ENCODE measurements around the gene TNNI3K.

Gene TNNI3K

GRCh38 chr1:74502858-74503257 is 267.7 kb downstream of the TNNI3K start:
- no peak for DNase-seq (ENCODE audit: low read depth)

DNA sequence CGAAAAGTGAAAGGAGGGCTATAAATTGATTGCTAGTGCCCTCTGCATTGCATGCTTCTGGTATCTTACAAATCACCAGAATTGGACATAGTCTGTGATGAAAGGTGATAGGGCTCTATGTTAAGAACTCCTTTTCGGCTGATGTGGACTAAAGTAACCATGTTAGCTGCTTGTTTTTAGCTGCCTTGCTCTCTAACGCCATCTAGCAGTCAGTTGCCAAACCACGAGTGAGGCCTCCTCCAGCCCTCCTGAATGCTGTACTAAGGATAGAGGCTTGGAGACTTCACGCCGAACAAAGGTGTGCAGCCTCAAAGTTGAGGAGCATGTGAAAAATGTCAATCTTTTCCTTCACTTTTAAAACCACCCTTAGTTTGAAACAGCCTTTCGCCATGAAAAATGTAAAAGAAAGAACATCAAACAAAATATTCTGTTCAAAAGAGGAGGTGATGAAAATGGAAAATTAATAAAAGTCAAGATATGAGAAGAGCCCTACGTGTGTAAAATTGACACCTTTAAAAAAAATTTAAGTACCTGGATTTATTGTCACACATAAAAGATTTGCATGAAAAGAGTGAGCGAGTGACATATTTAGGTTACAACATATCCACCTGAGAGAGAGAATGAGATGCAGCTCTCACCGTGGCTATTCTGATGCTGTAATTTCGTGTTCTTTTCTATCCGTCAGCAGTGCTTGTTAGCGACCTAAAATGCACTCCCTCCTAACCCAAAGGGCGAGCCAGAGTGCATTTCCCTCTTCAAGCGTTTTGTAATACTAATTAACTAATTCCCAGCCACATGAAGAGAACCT is 269.1 kb downstream of the TNNI3K start:
- peak; percentile 20 for DNase-seq (ENCODE audit: low read depth)

- DNase-seq (ENCODE audit: low read depth): no peak
These were observed 269.8 kb downstream of the TNNI3K start for GRCh38 chr1:74504933-74505512.

- DNase-seq (ENCODE audit: low read depth): no peak
These were observed 270.9 kb downstream of the TNNI3K start for GRCh38 chr1:74505928-74506710.

GRCh38 chr1:74508449-74508848 is 273.3 kb downstream of the TNNI3K start:
- no peak for DNase-seq (ENCODE audit: low read depth)

DNA sequence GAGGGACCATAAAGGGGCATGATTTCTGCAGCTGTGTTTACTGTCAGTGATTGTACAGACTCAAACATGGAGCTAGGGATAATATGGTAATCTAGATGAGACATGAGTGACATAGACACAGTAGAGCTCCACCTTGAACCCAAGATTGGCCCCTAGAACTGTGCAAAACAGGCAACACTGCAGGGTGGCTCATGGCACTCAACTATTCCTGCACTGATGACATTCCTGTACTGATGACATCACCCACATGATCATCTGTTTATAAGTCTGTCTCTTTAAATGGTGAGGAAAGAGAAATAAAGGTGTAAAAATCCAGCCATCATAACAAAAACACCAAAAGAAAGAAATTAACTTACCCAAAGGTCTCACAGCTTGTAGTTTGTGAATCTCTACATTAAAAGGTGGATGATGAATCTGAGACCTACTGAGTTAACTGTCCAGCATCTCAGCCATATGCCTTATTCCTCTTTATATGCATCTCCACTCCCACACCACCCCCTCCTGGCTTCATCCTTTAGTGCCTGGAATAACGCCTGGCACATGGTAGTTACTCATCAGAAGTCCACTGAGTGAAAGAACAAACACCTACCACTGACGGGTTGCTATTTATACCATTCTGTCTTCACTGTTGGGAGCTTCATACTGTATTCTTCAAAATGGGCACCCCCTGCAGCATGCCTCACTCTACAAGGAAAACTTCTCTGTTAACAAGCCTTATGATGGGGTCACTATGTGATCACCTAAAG is 277.2 kb downstream of the TNNI3K start, which contains the start of gene LRRC53:
Gene LRRC53 (minus strand): TSS at position 442 of the 746 bp plus-strand sequence. CDS start 29,262 bp downstream, outside the sequence.
- DNase-seq (ENCODE audit: low read depth): no peak

DNA sequence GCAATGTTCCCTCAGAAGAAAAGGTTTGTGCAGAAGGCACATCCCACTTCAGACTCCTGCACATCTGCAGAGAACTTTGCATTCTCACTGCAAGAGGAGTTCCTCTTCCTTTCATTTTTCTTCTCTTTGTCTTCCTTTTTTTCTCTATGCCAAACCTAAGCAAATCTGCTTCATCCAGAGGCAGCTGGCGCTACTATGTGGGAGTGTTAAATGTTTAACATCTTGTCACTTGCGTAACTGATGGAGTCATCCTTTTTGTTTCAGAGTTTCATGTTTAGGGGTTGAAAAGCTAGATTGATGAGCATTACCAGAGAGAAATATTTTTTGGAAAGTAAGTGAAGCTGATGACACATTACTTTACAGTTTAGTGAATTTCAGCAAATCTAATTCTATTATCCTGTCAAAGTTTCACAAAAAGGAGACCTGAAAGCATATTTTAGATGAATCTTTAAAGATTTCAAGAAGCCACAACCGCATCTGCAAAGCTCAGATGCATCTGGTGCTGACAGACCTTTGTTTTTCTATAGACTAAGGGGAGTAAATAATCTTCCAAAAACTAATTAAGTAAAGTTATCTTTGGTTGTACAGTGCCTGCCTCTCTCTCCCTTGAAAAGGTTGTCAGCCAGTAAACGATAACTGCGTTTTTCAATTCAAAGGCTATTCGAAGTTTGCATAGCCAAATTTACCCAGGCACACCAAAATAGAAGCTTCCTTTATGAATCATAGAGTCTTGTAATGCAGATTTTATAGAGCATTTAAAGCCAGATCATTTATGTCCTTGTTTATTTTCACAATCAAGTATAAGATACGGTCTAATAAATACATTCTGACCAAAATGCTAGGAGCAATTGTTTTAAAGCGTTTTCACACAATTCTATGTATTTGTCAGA is 278.5 kb downstream of the TNNI3K start:
- DNase-seq (ENCODE audit: low read depth): no peak

- DNase-seq (ENCODE audit: low read depth): no peak
These were observed 282.4 kb downstream of the TNNI3K start for GRCh38 chr1:74517599-74518051.

GRCh38 chr1:74522148-74522547 is 287.0 kb downstream of the TNNI3K start:
- no peak for DNase-seq (ENCODE audit: low read depth)

GRCh38 chr1:74523873-74524480 is 288.8 kb downstream of the TNNI3K start:
- DNase-seq (ENCODE audit: low read depth): no peak

- DNase-seq (ENCODE audit: low read depth): no peak
These were observed 291.5 kb downstream of the TNNI3K start for GRCh38 chr1:74526708-74527107.

DNA sequence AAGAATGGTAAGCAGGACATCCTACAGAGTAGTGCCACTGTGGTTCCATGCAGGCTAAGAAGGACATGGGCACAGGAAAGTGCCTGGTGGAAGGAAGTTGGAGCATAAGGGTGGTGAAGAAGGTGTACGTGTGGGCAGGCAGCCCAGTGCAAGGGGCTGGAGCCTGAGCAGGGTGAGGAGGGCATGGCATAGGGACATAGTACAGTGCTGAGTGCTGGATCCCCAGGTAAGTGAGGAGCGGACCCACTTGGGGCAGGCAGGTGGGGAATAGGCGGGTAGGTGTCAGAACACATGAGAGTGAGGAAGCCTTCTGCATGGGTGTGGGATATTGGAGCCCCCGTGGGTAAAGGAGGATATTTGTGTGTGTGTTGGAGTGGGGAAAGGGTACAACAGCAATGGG is 292.9 kb downstream of the TNNI3K start:
- no peak for DNase-seq (ENCODE audit: low read depth)

DNA sequence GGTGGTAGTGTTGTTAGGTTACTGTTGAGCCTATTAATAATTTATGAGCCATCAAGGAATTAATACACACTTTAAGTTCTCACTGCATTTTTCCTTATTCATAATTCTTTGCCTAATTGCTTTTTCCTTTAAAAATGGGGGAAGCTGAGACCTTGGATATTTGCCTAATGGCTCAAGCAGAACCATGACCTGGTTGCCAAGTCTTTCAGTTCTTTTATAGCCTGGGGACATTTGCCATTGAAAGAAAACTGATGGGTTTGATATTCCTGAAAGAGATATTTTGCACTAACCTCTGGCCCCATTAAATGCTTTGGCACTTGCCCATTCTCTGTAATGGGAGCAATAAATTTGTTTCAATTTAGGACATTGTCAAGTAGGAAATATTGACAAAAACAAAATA is 295.7 kb downstream of the TNNI3K start:
- no peak for DNase-seq (ENCODE audit: low read depth)

DNA sequence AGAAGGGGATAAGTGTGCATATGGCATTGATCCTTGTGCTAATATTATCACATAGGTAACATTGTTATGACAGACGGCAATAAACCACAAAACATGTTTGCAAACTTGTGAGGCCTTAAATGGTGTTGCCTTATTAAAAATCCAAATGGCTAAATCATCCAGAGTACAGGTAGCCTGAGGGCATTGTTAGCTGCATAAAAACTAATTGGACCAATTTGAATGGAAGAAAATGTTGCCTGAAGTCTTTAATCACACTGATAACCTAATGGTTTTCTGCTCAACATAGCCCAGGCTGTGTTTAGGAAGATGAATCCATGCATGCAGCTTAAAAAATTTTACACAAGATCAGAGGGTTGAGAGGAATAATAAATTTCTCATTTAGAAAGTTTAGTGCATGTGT is 296.6 kb downstream of the TNNI3K start:
- DNase-seq (ENCODE audit: low read depth): no peak

- DNase-seq (ENCODE audit: low read depth): peak; percentile 35
These were observed 299.1 kb downstream of the TNNI3K start for GRCh38 chr1:74534241-74534640.

- no peak for DNase-seq (ENCODE audit: low read depth)
These were observed 310.6 kb downstream of the TNNI3K start for GRCh38 chr1:74545821-74546220.

- no peak for DNase-seq (ENCODE audit: low read depth)
These were observed 314.0 kb downstream of the TNNI3K start for GRCh38 chr1:74548961-74549750.

DNA sequence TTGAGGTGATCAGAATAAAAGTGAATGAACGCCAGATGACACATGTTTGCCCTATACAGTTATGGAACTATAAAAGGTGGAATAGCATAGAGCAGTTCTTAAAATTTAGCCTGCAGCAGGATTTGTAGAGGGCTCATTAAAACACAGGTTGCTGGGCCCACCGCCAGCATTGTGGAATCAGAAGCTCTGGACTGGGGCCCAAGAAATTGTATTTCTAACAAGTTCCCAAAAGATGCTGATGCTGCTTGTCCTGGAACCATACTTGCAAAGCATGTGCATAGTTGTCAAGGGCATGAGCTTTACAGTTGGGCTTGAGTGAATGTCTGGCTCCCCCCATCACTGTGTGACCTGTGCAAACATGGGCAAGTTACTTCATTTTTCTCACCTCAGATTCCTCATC is 314.7 kb downstream of the TNNI3K start:
- no peak for DNase-seq (ENCODE audit: low read depth)

DNA sequence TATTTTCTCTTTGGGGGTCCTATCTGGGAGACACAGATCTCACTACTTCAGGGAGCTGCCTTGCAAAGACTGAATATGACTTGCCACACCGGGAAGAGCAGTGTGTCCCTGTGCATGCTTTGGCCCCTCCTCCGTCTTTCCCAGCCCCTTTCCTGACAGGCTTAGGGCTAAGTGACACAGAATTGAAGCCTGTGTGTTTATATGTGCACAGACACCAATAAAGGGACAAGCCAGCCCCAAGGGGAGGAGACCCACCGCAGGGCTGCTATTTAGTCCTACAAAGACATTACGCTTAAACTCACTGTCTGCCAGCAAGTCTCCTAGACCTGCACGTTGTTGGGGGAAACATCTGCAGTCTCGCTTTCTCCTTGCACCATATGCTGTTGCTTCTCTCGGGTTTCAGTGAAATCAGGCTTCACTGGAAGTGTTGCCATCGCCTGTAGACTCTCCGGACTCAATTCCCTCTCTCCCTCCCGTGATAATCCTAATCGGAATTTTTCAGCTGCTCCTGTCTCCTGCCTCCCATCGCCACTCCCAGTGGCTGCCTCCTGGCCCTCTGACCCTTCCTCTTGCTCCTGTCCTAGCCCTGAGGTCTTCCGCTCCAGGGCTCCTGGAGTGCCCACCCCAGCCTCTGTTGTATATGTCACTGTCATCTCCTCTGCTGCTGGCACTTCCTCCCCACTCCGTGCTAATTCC is 335.8 kb downstream of the TNNI3K start:
- no peak for DNase-seq (ENCODE audit: low read depth)
